HG03135 (cell line): ENCODE data around the gene RASA2.
"Not testable (repeated sequence)": the region's sequence is repeated elsewhere in the genome, so short reads cannot be mapped to it uniquely, and the experiment has no call there.

Experiments used
- ATAC-seq: cut with Tn5 transposase; IDR thresholded peaks from one replicate; pipeline ENCODE4 v1.9.1; 2021; ENCODE audit warnings: mild to moderate bottlenecking, moderate library complexity; ENCODE audit not compliant: unreplicated experiment

RASA2 gene

DNA sequence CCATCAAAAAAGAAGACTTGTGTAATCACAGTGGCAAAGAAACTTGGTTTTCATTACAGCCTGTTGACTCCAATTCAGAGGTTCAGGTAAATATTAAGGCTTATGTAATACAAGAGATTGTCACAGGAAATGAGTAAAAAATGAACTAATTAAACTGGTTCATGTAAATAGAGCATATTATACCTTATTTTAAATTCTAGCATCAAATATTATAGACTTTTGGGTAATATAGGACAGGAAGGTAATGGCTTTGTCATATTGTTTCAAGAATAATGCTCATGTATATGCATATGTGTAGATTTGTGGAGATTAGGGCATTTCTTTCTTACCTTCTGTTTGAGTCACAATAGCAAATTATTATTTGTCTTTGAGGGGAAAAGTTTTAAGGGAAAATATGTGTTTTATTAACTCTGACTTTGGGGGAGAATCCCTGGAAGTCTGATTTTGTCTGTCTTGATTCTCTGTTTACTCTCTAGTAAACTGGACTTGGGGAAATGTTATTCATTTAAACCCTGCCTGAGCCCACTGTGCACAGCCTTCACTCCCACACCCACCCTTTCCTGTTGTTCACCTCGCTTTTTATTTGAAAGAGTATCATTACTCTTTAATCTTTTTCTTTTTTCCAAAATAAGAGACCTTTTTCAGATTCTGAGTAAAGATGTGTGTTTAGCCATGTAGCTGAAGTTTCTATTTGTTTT, 43.0 kb downstream of the RASA2 start:
- no peak for ATAC-seq

DNA sequence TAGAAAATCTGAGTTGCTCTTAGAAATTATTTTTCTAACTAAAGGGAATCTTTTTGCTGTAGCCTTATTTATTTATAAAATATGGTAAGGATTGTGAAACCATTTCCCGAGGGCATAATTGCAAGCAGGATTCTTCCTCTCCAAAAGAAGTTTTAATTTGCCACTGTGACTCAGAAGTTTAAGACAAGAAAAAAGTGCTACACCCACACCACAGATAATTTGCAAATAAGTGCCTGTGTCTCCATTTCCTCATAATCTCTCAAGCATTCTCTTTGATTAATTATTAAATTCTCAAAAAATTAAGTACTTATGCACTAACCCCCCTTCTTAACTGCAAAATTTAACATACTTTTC, 43.6 kb downstream of the RASA2 start:
- ATAC-seq, result no peak

DNA sequence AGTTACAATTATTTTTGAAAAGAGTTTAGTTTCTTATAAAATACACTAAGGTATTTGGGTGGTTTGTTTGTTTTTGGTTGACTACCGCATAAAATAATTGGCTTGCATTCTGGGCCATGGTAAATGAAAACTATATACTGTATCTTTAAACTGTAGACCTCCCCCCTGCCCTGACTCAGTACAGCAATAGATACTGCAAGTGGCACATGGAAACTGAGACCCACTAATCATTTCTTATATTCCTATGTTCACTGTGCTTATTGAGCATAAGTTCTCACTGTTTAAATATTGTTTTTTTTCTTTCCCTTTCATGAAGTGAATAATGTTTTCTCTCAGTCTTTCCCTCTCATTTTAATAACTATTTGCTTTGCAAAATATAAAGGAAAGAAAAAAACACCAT, 45.8 kb downstream of the RASA2 start:
- no peak for ATAC-seq

DNA sequence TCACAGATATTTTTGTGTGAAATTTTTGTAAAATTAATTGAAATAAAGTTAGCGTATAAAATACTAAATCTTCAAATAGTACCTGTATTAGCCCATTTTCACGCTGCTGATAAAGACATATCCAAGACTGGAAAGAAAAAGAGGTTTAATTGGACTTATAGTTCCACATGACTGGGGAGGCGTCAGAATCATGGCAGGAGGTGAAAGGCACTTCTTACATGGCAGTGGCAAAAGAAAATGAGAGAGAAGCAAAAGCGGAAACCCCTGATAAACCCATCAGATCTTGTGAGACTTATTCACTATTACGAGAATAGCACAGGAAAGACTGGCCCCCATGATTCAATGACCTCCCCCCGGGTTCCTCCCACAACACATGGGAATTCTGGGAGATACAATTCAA, 49.2 kb downstream of the RASA2 start:
- ATAC-seq, result not testable (repeated sequence)

DNA sequence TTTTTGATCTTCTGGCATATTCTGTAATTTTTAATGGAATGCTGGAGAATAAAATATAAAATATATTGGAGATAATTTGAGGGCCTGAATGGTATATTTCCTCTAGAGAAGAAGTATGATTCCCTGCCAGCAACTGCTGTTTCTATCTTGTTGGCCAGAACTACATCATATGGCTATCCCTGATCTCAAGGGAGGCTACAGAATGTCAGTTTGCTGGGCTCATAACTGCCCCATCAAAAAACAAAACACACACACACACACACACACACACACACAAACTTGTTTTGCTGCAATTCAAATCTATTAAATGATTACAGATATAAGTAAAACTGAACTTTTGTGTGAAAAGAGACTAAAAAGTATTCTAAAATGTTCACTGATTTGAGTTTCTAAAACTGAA, 51.0 kb downstream of the RASA2 start:
- no peak for ATAC-seq

DNA sequence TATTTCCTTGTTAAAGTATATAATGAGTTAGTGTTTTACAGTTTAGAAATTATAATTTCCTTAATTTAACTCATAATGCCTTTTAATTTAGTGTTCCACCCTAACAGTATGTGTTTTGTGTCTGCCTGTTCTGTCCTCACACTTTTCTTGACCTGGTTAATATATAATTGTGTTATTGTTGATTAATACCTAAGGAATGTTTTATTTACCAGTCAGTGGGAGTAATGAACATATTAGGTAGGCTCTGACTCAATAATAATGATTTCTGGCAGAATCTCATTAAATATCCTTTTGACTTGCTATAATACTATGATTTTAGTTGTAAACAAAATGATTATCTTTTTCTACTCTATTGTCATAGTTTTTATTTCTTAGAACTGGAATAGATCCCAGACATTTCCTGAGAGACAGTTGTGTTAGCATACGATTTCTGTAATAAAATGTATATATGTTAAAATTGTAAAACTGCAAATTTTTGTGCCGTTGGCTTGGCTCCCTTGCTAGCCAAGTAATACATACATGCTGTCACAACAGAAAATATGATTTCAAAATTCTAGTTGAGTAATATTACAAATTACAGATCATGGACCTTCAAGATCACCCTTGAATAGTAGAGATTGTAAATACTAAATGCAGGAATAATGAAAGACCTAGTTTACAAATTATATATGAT, 51.9 kb downstream of the RASA2 start:
- ATAC-seq, result no peak

DNA sequence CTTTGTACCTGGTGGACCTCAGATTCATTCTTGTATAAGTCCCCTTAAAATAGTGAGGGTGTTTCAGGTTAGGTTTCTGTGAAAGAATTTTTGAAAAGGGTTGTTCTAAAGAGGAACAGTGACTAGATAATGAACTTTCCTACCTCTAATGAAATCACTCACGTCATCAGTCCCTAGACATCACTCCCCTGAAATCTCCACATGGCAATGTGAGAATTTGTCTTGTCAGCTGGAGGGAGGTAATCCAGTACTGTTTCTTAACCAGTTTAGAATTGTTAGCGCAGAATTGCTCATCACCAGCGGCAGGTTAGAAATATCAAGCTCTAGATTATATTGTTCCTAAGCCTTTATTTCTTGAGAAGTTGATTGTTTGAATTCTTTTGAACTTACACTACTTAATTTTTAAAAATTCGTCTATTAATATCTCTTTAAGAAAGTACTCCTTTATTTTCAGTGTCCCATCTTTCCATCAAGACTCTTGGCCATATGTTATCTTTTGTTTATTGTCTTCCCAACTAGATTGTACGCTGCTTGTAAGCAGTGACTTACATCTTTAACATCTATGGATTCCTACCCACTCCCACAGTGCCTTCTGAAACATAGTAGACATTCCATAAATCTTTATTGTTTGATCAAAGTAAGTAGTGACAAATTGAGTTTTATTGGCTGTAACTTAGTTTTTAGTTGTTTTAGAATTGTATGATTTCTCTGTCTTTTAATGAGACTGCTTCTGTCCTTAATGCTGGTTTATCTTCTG, 52.8 kb downstream of the RASA2 start:
- no peak for ATAC-seq

DNA sequence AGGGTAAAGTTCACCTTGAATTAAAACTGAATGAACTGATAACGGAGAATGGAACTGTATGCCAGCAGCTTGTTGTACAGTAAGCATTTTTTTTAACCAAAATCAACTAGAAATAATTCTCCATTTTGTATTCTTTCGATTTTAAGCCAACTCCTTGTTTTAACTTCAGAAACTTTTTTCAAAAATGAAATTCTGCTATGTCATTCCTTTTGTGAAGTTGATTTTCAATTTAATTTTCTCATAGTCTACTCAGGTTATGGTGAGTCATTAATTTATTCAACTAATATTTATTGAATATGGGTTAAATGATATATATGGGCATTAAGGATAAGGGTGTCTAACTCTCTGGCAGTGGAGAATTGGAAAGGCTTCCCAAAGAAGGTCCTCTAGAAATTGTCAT, 53.7 kb downstream of the RASA2 start:
- ATAC-seq, result no peak

DNA sequence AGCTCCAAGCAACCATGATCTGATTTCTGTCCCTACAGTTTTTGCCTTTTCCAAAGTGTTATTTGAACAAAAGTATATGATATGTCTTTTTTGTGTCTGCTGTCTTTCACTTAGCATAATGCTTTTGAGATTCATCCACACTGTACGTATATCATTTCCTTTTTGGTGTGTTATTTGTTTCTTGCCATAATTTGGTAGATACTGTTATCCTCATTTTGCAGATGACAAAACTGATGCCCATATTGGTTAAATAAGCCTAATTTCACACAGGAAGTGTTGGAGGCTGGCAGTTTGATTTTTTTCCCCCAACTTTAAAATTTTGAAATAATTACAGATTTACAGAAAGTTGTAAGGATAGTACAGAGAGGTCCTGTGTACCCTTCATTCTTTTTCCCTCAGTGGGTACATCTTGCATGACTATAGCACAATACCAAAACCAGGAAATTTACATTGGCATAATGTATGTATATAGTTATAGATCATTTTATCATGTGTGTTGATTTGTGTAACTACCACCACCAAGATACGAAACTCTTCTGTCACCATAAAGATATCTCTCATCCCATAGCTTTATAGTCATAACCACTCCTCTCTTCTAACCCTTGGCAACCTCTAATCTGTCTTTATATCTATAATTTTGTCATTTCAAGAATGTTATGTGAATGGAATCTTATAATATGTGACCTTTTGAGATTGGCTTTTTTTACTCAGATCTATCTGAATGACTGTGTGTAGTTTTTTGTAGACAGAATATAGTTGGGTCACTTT, 55.6 kb downstream of the RASA2 start:
- ATAC-seq, result no peak

DNA sequence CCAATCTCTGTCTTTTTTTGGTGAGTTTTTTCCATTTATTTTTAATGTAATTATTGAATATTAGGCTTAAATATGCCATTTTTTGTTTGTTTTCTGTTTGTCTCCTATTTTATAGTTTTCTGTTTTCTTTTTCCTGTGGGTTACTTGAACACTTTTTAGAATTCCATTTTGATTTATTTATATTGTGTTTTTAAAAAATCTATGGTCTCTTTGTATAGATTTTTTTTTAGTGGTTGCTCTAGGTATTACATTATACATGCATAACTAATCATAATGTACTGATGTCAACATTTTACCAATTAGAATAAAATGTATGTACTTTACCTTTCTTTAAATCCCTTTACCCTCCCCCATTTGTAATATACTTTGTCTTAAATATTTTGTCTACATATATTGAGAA, 56.2 kb downstream of the RASA2 start:
- ATAC-seq, result no peak

DNA sequence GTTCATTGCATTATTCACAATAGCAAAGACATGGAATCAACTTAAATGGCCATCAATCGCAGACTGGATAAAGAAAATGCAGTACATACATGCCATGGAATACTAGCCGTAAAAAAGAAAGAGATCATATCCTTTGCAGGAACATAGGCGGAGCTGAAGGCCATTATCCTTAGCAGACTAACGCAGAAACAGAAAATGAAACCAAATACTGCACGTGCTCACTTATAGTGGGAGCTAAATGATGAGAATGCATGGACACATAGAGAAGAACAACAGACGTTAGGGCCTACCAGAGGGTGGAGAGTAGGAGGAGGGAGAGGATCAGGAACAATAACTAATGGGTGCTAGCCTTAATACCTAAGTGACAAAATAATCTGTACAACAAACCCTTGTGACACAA, 57.9 kb downstream of the RASA2 start:
- ATAC-seq, result no peak

DNA sequence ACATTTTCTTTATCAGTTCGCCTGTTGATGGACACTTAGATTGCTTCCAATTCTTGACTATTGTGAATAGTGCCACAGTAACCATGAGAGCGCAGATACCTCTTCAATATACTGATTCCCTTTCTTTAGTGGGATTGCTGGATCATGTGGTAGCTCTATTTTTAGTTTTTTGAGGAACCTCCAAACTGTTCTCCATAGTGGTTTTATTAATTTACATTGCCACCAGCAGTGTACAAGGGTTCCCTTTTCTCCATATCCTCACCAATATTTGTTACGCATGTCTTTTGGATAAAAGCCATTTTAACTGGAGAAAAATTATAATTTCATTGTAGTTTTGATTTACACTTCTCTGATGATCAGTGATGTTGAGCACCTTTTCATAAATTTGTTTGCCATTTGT, 59.3 kb downstream of the RASA2 start:
- ATAC-seq, result no peak

DNA sequence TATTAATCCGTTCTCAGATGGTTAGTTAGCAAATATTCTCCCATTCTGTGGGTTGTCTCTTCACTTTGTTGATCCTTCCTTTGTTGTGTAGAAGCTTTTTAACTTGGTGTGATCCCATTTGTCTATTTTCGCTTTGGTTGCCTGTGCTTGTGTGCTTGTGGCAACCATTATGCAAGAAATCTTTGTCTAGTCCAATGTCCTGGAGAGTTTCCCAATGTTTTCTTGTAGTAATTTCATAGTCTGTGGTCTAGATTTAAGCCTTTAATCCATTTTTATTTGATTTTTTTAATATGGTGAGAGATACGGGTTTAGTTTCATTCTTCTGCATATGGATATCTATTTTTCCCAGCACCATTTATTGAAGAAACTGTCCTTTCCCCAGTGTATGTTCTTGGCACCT, 59.8 kb downstream of the RASA2 start:
- ATAC-seq, result no peak

DNA sequence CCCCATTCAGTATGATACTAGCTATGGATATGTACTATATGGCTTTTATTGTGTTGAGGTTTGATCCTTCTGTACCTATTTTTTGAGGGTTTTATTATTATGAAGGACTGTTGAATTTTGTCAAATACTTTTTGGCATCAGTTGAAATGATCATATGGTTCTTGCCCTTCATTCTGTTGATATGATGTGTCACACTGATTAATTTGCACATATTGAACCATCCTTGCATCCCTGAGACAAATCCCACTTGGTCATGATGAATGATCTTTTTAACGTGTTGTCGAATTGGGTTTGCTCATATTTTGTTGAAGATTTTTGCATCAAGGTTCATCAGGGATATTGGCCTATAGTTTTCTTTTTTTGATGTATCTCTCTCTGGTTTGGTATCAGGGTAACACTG, 61.0 kb downstream of the RASA2 start:
- no peak for ATAC-seq

DNA sequence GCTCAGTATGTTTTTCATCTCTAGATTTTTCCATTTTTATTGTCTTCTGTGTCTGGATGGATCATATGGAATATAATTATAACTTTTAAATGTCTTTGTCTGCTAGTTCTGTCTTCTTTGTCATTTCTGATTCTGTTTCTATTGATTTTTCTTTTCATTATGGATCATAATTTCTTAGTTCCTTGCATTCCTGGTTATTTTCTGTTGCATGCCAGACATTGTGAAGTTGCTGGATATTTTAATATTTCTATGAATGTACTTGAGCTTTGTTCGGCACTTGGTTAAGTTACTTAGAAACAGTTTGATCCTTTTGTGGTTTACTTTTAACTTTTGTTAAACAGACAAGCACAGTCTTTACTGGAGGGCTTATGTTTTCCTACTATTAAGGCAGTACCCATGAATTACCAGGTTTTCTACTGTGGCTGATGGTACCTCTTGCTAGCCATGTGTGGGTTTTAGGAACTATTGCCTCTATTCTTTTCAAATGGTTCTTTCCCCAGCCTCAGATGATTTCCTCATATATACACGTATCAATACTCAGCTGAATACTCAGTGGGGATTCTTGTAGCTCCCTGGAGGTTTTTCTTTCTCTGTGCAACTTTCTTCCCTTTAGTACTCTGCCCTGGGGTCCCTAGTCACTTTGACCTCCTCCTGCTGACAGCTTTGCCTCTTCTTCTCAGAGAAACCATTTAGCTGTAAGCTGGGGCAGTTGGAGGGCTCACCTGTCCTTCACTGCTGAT, 64.3 kb downstream of the RASA2 start:
- no peak for ATAC-seq

DNA sequence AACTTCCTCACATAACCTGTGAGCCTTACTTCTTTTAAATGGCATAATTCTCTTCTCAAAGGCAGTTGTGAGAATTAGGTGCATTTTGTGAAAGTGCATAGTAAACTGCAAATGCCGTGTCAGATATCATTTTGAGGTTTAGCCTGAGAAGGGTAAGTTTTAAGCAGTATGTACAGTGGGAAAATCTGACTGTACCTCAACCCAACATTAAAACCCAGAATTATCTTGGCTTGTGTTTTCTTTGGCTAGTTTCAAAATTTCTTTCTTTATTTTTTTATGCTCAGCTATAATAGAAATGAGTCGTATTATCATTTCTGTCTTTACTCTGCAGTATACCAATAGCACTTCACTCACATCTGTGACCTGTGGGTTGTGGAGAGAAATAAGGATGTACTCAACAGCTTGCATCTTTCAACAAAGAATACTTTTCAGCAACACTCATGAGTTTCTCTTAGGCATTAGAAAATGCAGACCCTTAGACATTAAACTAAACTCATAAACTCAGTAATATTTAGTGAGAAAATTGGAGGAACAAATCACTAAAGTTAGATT, 65.7 kb downstream of the RASA2 start:
- no peak for ATAC-seq

DNA sequence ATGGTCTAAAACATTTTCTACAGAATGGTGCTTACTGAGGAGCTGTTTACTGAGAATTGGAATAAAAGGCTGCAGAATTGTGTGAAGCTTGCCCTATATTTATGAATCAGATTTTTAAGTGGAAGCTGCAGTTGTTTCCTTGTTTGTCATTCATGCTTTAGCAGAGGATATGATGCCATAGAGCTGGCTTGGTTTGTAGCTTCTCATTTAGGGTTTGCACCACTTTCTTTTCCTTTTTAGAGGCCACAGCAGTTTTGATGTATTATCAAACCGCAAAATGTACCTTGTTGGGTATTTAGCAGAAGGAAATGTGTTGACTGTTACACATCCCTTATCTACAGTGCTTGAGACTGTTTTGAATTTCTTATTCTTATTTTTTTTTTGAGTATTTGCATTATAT, 66.2 kb downstream of the RASA2 start:
- no peak for ATAC-seq

DNA sequence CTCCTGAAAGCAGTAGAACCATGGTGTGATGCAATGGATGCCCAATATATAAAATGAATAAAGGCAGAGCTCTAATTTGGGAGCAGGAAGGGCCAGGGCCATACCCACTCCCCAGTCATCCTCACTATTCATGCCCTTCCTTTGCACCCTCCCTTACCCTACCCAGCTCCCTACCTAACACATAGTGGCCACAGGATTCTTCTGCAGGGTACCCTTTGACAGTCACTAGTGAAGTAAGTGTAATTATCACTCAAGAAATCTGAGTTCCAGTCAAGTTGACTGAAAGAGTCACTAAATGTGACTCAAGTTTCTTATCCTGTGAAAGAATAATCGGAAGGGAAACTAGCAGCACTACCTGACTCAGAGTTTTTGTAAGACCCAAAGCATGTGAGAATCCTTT, 69.2 kb downstream of the RASA2 start:
- no peak for ATAC-seq

DNA sequence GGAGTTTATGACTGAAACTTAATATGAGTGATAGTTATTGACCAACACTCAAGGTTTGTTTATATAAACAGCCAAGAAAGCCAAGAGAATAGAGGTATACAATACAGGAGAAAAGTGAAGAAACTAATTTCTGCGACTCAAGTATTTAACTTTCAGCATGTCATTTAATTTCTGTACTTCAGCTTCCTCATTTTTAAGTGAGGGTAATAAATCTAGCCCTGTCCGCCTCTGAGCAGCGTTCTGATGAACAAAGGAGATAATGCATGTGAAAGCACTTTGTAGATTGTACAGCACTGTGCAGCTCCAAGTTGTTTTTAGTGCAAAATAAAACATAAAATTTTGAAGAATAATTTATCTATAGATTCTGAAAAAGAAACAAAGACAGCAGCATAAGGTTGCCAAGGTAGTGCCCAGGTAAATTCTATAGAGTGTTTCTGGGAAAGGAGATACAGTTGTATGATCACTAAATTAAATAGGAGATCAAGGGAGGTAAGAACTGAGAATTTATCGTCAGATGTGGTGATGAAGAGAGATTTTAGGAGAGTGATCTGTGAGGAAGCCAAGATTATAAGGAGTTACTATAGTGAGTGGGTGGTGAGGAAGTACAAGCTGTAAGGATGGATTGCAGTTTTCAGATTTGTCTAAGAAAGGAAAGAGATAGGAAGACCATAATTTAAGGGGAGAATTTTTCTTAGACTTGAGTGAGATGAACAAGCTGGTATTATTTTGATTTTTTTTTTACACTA, 71.3 kb downstream of the RASA2 start:
- no peak for ATAC-seq
